Measurements from ENCODE around the gene PCF11. TPM values are rescaled to one million over a fixed set of nuclear protein-coding genes. Genes with fewer than 3 reads are reported as not detected.

Gene PCF11
- total RNA-seq, 1 experiment from 2014 or later = 52.9 TPM

DNA sequence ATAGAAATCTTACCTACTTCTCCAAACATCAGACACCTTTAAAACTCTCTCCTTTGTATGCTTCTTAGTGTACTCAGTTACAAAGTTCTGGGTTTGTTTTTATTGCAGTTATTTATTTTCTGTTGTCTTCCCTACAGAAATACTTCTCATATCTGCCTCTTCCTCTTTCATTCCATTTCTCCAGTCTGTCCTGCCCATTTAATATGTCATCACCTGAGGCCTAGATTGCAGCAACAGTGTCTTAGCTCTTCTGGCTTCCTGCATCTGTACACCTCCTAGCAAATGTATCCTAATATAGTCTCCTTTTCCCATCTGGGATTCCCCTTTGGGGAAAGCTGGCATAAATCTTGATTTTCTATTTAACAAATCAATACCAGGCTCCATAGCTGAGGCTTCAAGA lies 34.9 kb upstream of the PCF11 start:
- Histone ChIP-seq H3K27me3 (ENCODE audit: insufficient read depth, low read depth) (no peaks in the 10 kb centered on the region), H3F3A (ENCODE audit: insufficient read depth, low read depth) (no peaks in the 10 kb centered on the region), H4K20me1 (ENCODE audit: insufficient read depth) (no peaks in the 10 kb centered on the region), H3K36me3 (ENCODE audit: low read depth) (no peaks in the 10 kb centered on the region), H3K4me1 (replicated peaks; ENCODE audit: insufficient read depth) (no peaks in the 10 kb centered on the region), H3K4me2 (no peak overlapping the region), H3K9me3 (ENCODE audit: insufficient read depth, low read depth) (no peaks in the 10 kb centered on the region), H3K79me2 (ENCODE audit: low read depth) (no peaks in the 10 kb centered on the region), H2AFZ (no peak overlapping the region), H3K4me3 (no peak overlapping the region), H3K27ac (no peak overlapping the region), H3K9me2 (ENCODE audit: insufficient read depth) (no peaks in the 10 kb centered on the region)
- DNase-seq = no peak
- no TSS peak for BruUV-seq (replicated peaks)
- intact Hi-C loops (cut with micrococcal nuclease; ENCODE audit: unreplicated experiment) = no loop called here
- POLR2A ChIA-PET (ENCODE audit: unreplicated experiment) = interaction anchor here (0.8 kb wide), 1 partner anchor 35 kb away, joined by 9 read pairs; the partner anchor contains the start of gene PCF11
- no peak for TF ChIP-seq EZH2 (IDR thresholded peaks at IDR 0.05; ENCODE audit: low read depth)
- CTCF ChIA-PET = no interaction called here

DNA sequence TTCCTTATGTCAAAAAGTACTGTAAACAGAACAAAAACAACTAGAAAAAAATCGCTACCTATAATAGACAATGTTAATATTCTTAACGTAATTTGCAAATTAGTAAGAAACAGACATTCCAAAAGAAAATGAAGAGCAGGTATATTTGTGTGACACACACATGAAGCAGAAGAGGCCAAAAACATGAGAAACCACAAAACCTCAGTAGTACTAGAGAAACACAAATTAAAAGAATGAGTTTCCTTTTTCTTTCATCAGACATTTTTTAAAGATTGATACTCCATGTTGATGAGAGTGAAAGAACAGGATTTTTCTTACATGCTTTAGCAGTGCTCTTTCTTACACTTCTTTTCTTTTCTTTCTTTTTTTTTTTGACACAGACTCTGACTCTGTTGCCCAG lies 34.2 kb upstream of the PCF11 start:
- Histone ChIP-seq H3K9me3 (ENCODE audit: insufficient read depth, low read depth) (no peaks in the 10 kb centered on the region), H3K4me1 (replicated peaks; ENCODE audit: insufficient read depth) (no peaks in the 10 kb centered on the region), H3K79me2 (ENCODE audit: low read depth) (no peaks in the 10 kb centered on the region), H3K27me3 (ENCODE audit: insufficient read depth, low read depth) (no peaks in the 10 kb centered on the region), H4K20me1 (ENCODE audit: insufficient read depth) (no peaks in the 10 kb centered on the region), H3K4me2 (no peak overlapping the region), H3F3A (ENCODE audit: insufficient read depth, low read depth) (no peaks in the 10 kb centered on the region), H3K36me3 (ENCODE audit: low read depth) (no peaks in the 10 kb centered on the region), H3K9me2 (ENCODE audit: insufficient read depth) (no peaks in the 10 kb centered on the region), H3K4me3 (no peak overlapping the region), H3K27ac (no peak overlapping the region), H2AFZ (no peak overlapping the region)
- intact Hi-C loops (cut with micrococcal nuclease; ENCODE audit: unreplicated experiment) = no loop called here
- no TSS peak for BruUV-seq (replicated peaks)
- CTCF ChIA-PET = interaction anchor here (0.7 kb wide), 1 partner anchor 196 kb away, joined by 4 read pairs; no protein-coding TSS in a partner anchor
- TF ChIP-seq, protein P1, sequence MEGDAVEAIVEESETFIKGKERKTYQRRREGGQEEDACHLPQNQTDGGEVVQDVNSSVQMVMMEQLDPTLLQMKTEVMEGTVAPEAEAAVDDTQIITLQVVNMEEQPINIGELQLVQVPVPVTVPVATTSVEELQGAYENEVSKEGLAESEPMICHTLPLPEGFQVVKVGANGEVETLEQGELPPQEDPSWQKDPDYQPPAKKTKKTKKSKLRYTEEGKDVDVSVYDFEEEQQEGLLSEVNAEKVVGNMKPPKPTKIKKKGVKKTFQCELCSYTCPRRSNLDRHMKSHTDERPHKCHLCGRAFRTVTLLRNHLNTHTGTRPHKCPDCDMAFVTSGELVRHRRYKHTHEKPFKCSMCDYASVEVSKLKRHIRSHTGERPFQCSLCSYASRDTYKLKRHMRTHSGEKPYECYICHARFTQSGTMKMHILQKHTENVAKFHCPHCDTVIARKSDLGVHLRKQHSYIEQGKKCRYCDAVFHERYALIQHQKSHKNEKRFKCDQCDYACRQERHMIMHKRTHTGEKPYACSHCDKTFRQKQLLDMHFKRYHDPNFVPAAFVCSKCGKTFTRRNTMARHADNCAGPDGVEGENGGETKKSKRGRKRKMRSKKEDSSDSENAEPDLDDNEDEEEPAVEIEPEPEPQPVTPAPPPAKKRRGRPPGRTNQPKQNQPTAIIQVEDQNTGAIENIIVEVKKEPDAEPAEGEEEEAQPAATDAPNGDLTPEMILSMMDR (conservative IDR thresholded peaks at IDR 0.05) = no peak
- TF ChIP-seq EZH2 (IDR thresholded peaks at IDR 0.05; ENCODE audit: low read depth) = no peak
- POLR2A ChIA-PET (ENCODE audit: unreplicated experiment) = no interaction called here
- no peak for DNase-seq

DNA sequence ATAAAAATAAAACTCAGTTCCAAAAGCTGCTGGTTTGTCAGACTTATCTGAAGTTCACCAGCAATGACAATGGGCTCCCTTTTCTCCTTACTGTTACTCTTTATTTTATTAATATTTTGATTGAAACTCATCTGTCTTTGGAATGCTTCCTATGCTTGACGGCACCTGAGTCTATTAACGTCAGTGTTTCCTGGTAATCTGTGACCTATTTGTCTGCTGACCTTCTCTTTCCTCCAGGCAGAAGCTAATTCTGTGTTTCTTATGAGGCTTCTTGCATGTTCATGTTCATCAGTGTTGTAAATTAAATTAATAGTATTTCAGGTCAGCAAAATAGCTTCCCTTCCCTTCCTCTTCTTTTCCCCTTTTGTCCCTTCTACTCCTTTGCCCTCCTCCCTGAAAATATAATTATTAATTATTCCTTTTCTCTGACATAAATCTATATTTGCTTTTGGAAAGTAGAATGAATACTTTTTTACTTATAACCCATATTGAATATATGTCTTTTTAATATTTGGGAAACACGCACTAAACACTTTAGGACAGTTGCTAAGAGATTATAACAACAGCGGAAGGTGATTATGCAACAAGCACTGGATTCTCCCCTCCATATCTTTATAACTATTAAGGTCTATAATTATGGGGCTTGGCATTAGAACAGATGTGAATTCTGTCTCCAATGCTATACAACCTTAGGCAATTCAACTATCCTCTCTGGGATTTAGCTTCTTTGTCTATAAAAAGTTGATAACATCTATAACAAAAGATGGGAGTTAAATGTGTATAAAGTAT lies 32.1 kb upstream of the PCF11 start:
- intact Hi-C loops (cut with micrococcal nuclease; ENCODE audit: unreplicated experiment) = no loop called here
- ChIA-PET POLR2A (ENCODE audit: unreplicated experiment) (interaction anchor here (0.7 to 0.9 kb wide), 2 partner anchors 27 to 31 kb away, joined by 11 to 12 read pairs; no protein-coding TSS in a partner anchor), CTCF (no interaction called here)
- Histone ChIP-seq H3K79me2 (ENCODE audit: low read depth) (no peaks in the 10 kb centered on the region), H3K27me3 (ENCODE audit: insufficient read depth, low read depth) (no peaks in the 10 kb centered on the region), H3K9me2 (ENCODE audit: insufficient read depth) (peaks cover 3% of the 10 kb centered on the region; the same call in 1 of the 2 replicates), H3K4me3 (no peak overlapping the region), H2AFZ (no peak overlapping the region), H3K4me1 (replicated peaks; ENCODE audit: insufficient read depth) (no peaks in the 10 kb centered on the region), H4K20me1 (ENCODE audit: insufficient read depth) (no peaks in the 10 kb centered on the region), H3K9me3 (ENCODE audit: insufficient read depth, low read depth) (no peaks in the 10 kb centered on the region), H3F3A (ENCODE audit: insufficient read depth, low read depth) (no peaks in the 10 kb centered on the region), H3K4me2 (no peak overlapping the region), H3K36me3 (ENCODE audit: low read depth) (no peaks in the 10 kb centered on the region), H3K27ac (no peak overlapping the region)
- no peak for DNase-seq
- no TSS peak for BruUV-seq (replicated peaks)
- TF ChIP-seq, protein P1 (conservative IDR thresholded peaks at IDR 0.05) = no peak
- no peak for TF ChIP-seq EZH2 (IDR thresholded peaks at IDR 0.05; ENCODE audit: low read depth)

Data from PC-9 (cell line).